HUDEP-2 (cell line): Measurements from ENCODE around the gene REL.
"Not testable (repeated sequence)": the region's sequence is repeated elsewhere in the genome, so short reads cannot be mapped to it uniquely, and the experiment has no call there.

Source experiments
- DNase-seq, 76 experiments: peaks; one replicate each; lab custom pipeline; 2025; ENCODE audit not compliant: unreplicated experiment in 76 of 76; lab: John Stamatoyannopoulos, UW

Gene REL

GRCh38 chr2:60867007-60867406 lies 14.4 kb upstream of the REL start:
- DNase-seq = no peak

DNA sequence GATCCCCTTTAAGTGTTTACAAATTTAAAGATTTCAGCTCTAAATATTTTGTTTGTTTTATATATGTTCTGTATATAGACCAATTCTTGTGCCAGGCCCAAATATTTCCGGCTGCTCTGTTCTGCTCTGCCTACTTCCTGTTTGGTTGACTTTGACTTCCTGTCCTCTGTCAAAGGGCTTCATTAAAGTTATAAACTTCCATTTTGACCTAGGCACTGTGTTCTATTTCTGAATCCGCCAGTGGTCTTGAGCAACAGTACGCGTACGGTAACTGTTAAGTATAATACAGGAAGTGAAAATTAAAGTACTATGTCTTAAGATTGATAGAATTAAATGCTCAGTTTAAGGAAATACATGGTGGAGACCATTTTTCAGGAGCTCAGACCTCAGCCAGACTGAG lies 13.5 kb upstream of the REL start:
- no peak for DNase-seq

DNA sequence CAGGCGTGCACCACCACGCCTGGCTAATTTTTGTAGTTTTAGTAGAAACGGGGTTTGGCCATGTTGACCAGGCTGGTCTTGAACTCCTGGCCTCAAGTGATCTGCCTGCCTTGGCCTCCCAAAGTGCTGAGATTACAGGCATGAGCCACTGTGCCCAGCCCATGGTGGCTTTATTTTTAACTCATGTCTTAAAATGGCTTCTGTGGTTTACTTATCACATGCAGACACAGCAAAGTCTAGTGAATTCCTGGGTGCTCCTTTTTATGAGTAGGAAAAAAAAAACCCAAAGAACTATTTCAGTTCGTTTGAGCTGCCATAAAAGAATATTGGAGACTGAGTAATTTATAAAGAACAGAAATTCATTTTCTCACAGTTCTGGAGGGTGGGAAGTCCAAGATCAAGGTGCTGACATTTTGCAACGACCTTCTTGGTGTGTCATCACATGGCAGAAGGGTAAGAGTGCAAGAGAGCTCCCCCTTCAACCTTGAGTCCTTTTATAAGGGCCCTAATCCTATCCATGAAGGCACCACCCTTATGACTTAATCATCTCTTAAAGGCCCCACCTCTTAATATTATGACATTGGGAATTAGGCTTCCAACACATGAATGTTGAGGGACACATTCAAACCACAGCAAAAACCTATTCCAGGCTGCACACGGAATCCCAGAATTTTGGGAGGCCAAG lies 12.6 kb upstream of the REL start:
- DNase-seq = no peak

DNA sequence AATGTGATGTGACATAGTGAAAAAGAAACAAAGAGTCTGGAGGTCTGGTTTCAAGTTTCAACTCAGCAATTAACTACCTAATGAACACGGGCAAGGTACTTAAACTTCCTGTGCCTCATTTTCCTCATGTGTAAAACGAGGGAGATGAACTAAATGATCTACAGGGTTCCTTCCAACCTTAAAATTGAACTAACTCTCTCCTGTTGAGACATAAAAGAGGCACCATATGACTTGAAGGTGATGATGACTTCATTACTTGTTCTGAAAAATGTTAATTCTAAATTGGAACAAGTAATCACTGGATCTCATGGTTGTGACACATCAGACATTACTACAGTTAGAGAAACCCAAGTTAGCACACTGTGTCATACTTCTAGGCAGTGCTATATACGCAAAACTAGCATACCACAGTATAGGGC lies 8.9 kb upstream of the REL start:
- no peak for DNase-seq

GRCh38 chr2:60873381-60873780 lies 8.0 kb upstream of the REL start:
- no peak for DNase-seq

DNA sequence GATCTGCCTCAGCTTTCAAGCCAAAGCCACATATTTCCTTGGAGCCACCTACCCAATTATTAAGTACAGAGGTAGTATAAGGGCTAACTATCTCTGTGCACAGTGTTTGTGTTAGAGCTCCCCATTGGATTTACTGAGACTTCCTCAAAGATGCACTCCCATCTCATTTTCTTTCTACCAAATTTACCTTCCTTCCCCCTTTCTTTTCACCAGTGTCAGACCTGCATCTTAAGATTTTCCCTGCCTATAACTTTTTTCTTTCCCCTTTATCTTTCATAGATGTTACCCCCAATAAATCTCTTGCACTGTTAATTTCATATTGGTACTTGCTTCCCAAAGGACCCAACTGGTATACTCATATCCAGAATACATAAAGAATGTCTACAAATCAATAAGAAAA lies 5.9 kb upstream of the REL start:
- DNase-seq = no peak

- DNase-seq = peak in 3 of 76 experiments; percentile 6 to 45 (median 40)
These were observed 729 bp upstream of the REL start for GRCh38 chr2:60880643-60881046.

DNA sequence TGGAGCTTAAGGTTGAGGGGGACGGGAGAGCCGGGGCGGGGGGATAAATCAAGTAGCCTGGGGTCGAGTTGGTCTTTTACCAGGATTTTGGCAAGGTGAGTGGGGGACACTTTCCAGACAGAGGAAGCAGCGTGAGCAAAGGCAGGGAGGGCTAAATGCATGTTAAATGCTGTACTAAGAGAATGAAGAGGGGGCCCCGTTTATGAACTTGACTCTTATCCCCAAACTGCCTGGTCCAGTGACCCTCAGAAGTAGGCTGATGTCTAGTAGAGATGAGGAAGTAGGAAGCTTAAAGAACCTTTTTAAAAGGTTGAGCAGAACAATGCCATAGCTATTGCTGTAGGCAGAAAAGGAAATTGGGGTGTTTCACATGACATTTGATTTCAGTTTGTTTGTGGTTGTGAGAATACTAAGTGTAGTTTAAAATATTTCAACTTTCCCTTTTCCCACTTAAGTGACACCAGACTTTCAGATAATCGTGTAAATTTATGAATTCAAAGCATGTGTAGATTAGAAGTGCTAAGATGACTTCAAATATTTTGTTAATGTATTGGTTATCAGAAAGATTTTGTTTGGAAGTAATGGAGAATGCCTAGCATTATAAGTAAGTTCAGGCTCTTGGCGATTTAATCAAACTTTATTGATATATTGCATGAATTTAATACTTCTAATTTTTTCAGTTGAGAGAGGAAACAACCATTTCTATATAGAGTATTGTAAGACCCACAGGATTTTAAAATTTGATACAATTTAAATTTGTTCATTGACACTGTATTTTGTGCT lies 1.8 kb downstream of the REL start:
- DNase-seq = peak in 15 of 76 experiments; percentile 1 to 32 (median 9)

- DNase-seq = no peak
These were observed 2.5 kb downstream of the REL start for GRCh38 chr2:60883896-60884295.

DNA sequence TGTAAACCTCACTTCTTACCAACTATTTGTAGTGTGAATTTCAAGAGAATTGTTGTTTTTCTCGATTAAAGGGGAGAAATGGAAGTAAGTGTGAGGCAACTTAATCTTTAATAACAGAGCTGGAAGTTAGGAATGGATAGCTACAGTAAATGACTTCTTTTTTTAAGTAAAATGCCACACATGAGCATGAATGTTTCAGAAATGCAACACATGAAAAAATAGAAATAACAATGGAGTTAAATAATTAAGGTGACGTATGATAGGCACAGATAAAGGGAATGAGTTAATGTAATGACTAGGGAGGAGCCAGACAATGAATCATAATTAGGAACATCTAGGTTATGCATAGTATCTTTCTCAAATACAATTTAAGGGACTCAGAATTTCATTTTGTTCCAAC lies 3.4 kb downstream of the REL start:
- DNase-seq = peak in 6 of 76 experiments; percentile 2 to 26 (median 12)

- DNase-seq = peak in 4 of 76 experiments; percentile 2 to 17 (median 7)
These were observed 4.3 kb downstream of the REL start for GRCh38 chr2:60885683-60886082.

DNA sequence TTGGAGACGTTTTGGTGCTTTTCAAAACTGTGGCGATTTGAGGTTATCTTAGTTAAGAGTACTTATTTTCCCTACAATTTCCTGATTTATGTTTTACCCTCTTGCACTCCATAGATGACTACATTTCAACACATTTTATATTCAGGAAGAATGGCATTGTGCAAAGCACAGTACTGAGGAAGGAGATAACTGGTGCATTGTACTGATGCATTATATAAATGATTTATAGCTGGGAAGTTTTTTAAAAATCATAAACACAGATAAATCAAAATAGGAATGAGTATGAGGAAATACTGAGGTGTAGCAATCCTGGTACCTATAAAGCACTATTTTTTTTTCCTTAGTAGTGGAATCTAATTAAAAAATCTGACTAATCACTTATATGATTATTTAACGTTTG lies 5.6 kb downstream of the REL start:
- DNase-seq = no peak

GRCh38 chr2:60888853-60889252 lies 7.5 kb downstream of the REL start:
- DNase-seq = no peak

DNA sequence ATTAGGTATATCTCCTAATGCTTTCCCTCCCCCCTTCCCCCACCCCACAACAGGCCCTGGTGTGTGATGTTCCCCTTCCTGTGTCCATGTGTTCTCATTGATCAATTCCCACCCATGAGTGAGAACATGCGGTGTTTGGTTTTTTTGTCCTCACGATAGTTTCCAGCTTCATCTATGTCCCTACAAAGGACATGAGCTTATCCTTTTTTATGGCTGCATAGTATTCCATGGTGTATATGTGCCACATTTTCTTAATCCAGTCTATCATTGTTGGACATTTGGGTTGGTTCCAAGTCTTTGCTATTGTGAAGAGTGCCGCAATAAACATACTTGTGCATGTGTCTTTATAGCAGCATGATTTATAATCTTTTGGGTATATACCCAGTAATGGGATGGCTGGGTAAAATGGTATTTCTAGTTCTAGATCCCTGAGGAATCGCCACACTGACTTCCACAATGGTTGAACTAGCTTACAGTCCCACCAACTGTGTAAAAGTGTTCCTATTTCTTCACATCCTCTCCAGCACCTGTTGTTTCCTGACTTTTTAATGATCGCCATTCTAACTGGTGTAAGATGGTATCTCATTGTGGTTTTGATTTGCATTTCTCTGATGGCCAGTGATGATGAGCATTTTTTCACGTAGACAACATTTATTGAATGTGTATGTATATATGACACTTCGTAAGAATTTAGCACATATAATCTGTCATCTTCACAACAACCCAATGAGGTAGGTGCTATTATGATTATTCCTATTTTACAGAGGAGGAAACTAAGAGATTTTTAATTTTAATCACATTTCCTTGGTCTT lies 8.4 kb downstream of the REL start:
- not testable (repeated sequence) for DNase-seq

GRCh38 chr2:60890393-60890707 lies 9.0 kb downstream of the REL start:
- DNase-seq = no peak

GRCh38 chr2:60891180-60891579 lies 9.8 kb downstream of the REL start:
- DNase-seq = peak in 15 of 76 experiments; percentile 2 to 50 (median 20)

- DNase-seq = no peak
These were observed 17.2 kb downstream of the REL start for GRCh38 chr2:60898567-60898966.

GRCh38 chr2:60899230-60899891 lies 18.0 kb downstream of the REL start:
- DNase-seq = no peak

DNA sequence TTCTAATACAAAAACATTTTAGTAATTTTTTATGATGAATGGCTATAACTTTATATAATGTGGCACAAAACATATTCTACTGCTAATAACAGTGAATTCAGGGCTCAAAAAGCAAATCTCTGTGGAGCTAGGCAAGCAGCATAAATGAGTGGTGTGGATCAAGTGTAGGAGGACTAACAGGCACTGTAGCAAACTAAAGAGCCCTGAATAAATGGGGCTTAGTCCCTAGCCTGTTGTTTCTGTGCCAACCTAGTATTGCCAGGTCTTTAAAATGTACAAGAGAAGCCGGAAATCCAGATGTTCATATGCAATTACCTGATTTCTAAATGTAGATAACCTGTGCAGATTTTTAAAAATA lies 18.5 kb downstream of the REL start:
- no peak for DNase-seq

DNA sequence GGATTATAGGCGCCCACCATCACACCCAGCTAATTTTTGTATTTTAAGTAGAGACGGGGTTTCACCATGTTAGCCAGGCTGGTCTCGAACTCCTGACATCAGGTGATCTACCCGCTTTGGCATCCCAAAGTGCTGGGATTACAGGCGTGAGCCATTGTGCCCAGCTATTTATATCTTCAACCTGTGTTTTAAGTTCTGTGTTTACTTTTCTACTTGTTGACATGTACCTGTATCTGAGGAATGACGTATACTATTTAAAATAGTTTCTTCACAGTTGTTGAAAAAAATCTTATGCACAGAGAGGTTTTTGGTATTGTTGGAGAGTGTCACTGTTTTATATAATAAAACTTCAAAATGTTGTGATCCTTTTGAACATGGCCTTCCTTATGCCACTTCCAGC lies 19.9 kb downstream of the REL start:
- not testable (repeated sequence) for DNase-seq

- not testable (repeated sequence) for DNase-seq
These were observed 24.5 kb downstream of the REL start for GRCh38 chr2:60905867-60906266.
